ENCODE results near the gene SPATA31A7.
"Not testable (repeated sequence)": the region's sequence is repeated elsewhere in the genome, so short reads cannot be mapped to it uniquely, and the experiment has no call there.

The SPATA31A7 gene

GRCh38 chr9:61189736-61190135, at the start of gene SPATA31A7:
Gene SPATA31A7 (plus strand): TSS chr9:61190036. CDS start chr9:61190065, 29 bp downstream.
- not testable (repeated sequence) for H3K4me1 ChIP-seq (ENCODE audit: control insufficient read depth in 1 of 2, insufficient read depth in 2 of 2, low read length in 2 of 2); H3K27me3 ChIP-seq (ENCODE audit: control insufficient read depth in 1 of 2, insufficient read depth in 2 of 2, low read length in 2 of 2); H3K27ac ChIP-seq (ENCODE audit: low read depth, low read length); H3K36me3 ChIP-seq (ENCODE audit: control insufficient read depth in 1 of 2, insufficient read depth in 2 of 2, low read length in 2 of 2); H3K4me3 ChIP-seq (ENCODE audit: low read depth in 1 of 2, low read length in 2 of 2); H3K9ac ChIP-seq (ENCODE audit: low read depth in 1 of 2, low read length in 2 of 2); H3K9me3 ChIP-seq (ENCODE audit: control insufficient read depth in 1 of 2, low read length in 2 of 2)

GRCh38 chr9:61226438-61226837, 36.6 kb downstream of the SPATA31A7 start:
- H3K27ac ChIP-seq (ENCODE audit: low read depth, low read length); H3K9me3 ChIP-seq (ENCODE audit: control insufficient read depth in 1 of 2, low read length in 2 of 2): not testable (repeated sequence)

More at GRCh38 chr9:61226438-61226837, 36.6 kb downstream of the SPATA31A7 start:
- H3K9ac ChIP-seq (ENCODE audit: low read depth in 1 of 2, low read length in 2 of 2); H3K4me3 ChIP-seq (ENCODE audit: low read depth in 1 of 2, low read length in 2 of 2); H3K27me3 ChIP-seq (ENCODE audit: control insufficient read depth in 1 of 2, insufficient read depth in 2 of 2, low read length in 2 of 2); H3K36me3 ChIP-seq (ENCODE audit: control insufficient read depth in 1 of 2, insufficient read depth in 2 of 2, low read length in 2 of 2); H3K4me1 ChIP-seq (ENCODE audit: control insufficient read depth in 1 of 2, insufficient read depth in 2 of 2, low read length in 2 of 2): not testable (repeated sequence)

Data from duodenal mucosa (tissue), 2 donors.